Stimulated activated CD4-positive, alpha-beta T cell treated with anti-CD3 and anti-CD28 coated beads, Interleukin-2, amount 100 ng/mL, for 24 hours (primary cell): ENCODE measurements around the gene HS3ST1.
"Not testable (repeated sequence)": the region's sequence is repeated elsewhere in the genome, so short reads cannot be mapped to it uniquely, and the experiment has no call there.

Source experiments
- DNase-seq, 2 donors: peaks; one replicate each; pipeline ENCODE4 v3.0.0-alpha.2; 2020

HS3ST1 gene

GRCh38 chr4:11397819-11398610 lies 30.7 kb downstream of the HS3ST1 start:
- DNase-seq: no peak

- DNase-seq: no peak
Measured at GRCh38 chr4:11397146-11397545, 31.5 kb downstream of the HS3ST1 start.

GRCh38 chr4:11393551-11393950 lies 35.1 kb downstream of the HS3ST1 start:
- no peak for DNase-seq

- DNase-seq: not testable (repeated sequence)
Measured at GRCh38 chr4:11384072-11384471, 44.6 kb downstream of the HS3ST1 start.

GRCh38 chr4:11376571-11376970 lies 52.1 kb downstream of the HS3ST1 start:
- DNase-seq: no peak

GRCh38 chr4:11376146-11376545 lies 52.5 kb downstream of the HS3ST1 start:
- no peak for DNase-seq

- no peak for DNase-seq
Measured at GRCh38 chr4:11368701-11369115, 60.0 kb downstream of the HS3ST1 start.

GRCh38 chr4:11367371-11367770 lies 61.3 kb downstream of the HS3ST1 start:
- no peak for DNase-seq

- no peak for DNase-seq
Measured at GRCh38 chr4:11366859-11367258, 61.8 kb downstream of the HS3ST1 start.

- no peak for DNase-seq
Measured at GRCh38 chr4:11365039-11365438, 63.7 kb downstream of the HS3ST1 start.

GRCh38 chr4:11359591-11359990 lies 69.1 kb downstream of the HS3ST1 start:
- DNase-seq: no peak

GRCh38 chr4:11355226-11355625 lies 73.5 kb downstream of the HS3ST1 start:
- no peak for DNase-seq

- no peak for DNase-seq
Measured at GRCh38 chr4:11354531-11354930, 74.2 kb downstream of the HS3ST1 start.

GRCh38 chr4:11348449-11349088 lies 80.1 kb downstream of the HS3ST1 start:
- DNase-seq: no peak

- DNase-seq: no peak
Measured at GRCh38 chr4:11344916-11345315, 83.8 kb downstream of the HS3ST1 start.

GRCh38 chr4:11343536-11343935 lies 85.2 kb downstream of the HS3ST1 start:
- no peak for DNase-seq
